Measurements from ENCODE around the gene SLC33A1.
A peak's percentile ranks its signal among the peaks of the same experiment; 100 is the strongest.

Gene SLC33A1

GRCh38 chr3:155880286-155880685, 26.1 kb upstream of the SLC33A1 start:
- peaks cover 100% of the 10 kb centered on the region for H4K20me1 ChIP-seq
- TF ChIP-seq Cebpa-rat (IDR thresholded peaks at IDR 0.05) = no peak
- peak overlapping the region; percentile 71; the same call in 1 of the 2 replicates for H3K4me2 ChIP-seq
- no peaks in the 10 kb centered on the region for H3K27me3 ChIP-seq
- H3K4me1 ChIP-seq = peaks cover 37% of the 10 kb centered on the region
- no peak overlapping the region for H3K9ac ChIP-seq
- no peak overlapping the region for H3K4me3 ChIP-seq
- H3K36me3 ChIP-seq = peaks cover 13% of the 10 kb centered on the region; the same call in 1 of the 2 replicates
- peaks cover 3% of the 10 kb centered on the region; the same call in 1 of the 2 replicates for H3K9me3 ChIP-seq
- no peak overlapping the region for H3K27ac ChIP-seq

DNA sequence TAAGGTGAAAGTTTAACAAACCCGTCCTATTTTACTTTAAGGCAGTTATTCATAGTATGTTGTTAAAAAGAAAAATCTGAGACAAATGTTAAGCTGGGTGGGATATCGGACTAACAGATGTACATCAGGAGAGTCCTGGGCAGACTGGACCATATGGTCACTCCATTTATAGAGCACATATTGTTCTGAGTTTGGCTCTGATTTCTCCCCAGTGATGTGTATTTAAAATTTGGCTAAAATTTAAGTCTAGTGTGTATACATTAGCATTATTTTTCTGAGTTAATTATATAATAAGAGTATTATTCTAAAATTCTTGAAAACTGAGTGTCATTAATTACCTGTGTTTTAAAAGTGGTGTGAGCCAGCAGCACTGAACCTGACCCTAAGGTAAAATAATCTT, 22.3 kb upstream of the SLC33A1 start:
- no peak overlapping the region for H3K9ac ChIP-seq
- H3K4me2 ChIP-seq = no peak overlapping the region
- peaks cover 40% of the 10 kb centered on the region for H3K4me1 ChIP-seq
- H3K9me3 ChIP-seq = peaks cover 3% of the 10 kb centered on the region; the same call in 1 of the 2 replicates
- H3K36me3 ChIP-seq = peaks cover 17% of the 10 kb centered on the region; the same call in 1 of the 2 replicates
- TF ChIP-seq Cebpa-rat (IDR thresholded peaks at IDR 0.05) = no peak
- H4K20me1 ChIP-seq = peaks cover 100% of the 10 kb centered on the region
- no peak overlapping the region for H3K27ac ChIP-seq
- no peaks in the 10 kb centered on the region for H3K27me3 ChIP-seq
- no peak overlapping the region for H3K4me3 ChIP-seq

DNA sequence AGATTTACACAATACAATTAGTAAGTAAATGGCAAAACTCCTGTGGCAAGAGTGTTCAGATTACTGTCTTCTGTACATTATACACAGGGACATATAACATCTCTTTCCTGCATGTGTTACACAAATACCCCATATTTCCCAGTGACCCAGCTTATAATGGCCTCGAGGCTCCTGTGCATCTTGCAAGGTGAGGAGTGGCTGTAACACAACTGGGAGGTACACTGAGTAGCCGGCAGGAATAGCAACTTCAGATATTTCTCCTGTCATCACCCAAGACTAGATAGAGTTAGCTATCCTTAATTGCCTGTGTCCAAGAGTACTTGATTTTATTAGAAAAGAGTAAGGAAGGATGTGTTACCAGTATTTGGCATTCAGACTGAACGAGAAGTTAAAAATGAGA, 21.8 kb upstream of the SLC33A1 start:
- no peak overlapping the region for H3K9ac ChIP-seq
- peaks cover 3% of the 10 kb centered on the region; the same call in 1 of the 2 replicates for H3K9me3 ChIP-seq
- H4K20me1 ChIP-seq = peaks cover 100% of the 10 kb centered on the region
- no peak overlapping the region for H3K4me2 ChIP-seq
- H3K4me3 ChIP-seq = no peak overlapping the region
- peaks cover 17% of the 10 kb centered on the region; the same call in 1 of the 2 replicates for H3K36me3 ChIP-seq
- peaks cover 36% of the 10 kb centered on the region for H3K4me1 ChIP-seq
- no peaks in the 10 kb centered on the region for H3K27me3 ChIP-seq
- no peak for TF ChIP-seq Cebpa-rat (IDR thresholded peaks at IDR 0.05)
- H3K27ac ChIP-seq = no peak overlapping the region

DNA sequence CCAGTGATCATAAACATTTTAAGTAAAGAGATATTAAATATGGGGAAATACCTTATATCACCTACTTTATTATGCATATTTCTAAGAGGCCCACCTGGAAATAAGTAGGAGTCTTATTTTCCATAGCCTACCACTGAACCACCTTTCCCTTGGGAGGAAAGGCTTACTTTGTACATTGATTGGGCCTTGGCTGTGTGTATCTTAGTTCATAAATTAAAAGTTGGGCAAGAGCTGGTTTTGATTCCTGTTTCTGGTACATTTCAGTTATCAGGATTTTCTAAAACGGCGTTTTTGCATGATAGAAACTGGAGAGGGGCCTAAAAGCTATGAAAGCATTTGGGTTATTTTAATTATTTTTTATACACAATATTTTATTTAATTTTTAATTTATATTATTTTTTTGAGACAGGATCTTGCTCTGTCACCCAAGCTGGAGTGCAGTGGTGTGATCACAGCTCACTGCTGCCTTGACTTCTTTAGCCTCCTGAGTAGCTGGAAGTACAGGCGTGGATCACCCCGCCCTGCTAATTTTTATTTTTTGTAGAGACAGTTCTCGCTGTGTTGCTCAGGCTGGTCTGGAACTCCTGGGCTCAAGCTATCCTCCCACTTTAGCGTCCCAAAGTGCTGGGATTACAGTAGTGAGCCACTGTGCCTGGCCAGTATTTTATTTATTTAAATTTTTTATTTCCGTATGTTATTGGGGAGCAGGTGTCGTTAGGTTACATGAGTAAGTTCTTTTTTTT, 18.8 kb upstream of the SLC33A1 start:
- Histone ChIP-seq H3K4me1 (peaks cover 28% of the 10 kb centered on the region), H3K4me3 (peak overlapping the region; percentile 94; the same call in 1 of the 2 replicates), H3K9me3 (peaks cover 3% of the 10 kb centered on the region; the same call in 1 of the 2 replicates), H3K27me3 (no peaks in the 10 kb centered on the region), H4K20me1 (peaks cover 74% of the 10 kb centered on the region), H3K27ac (no peak overlapping the region; the same call in 1 of the 2 replicates), H3K36me3 (peaks cover 13% of the 10 kb centered on the region; the same call in 1 of the 2 replicates), H3K4me2 (peak overlapping the region; percentile 85), H3K9ac (peak overlapping the region; percentile 49; the same call in 1 of the 2 replicates)
- no peak for TF ChIP-seq Cebpa-rat (IDR thresholded peaks at IDR 0.05)

DNA sequence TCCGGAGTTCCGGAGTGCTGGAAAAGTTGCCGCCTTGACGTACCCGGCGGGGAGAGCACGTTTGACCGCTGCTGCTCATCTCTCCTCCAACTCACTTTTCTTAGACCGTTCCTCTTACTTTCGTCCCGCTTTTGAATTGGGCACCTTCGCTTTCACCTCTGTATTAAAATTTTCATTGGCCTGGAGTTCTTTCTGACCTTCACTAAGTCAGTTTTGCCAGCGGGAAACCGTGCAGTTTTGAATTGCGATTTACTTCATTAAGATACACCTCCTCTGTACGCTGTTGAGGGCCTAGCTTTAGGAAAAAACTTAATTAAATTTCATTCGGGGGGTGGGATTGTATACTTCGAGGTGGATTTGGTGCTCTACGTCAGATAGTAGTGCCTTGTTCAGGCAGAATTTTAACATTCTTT, 17.5 kb upstream of the SLC33A1 start:
- peak overlapping the region; percentile 96 for H3K27ac ChIP-seq
- H3K4me1 ChIP-seq = peaks cover 28% of the 10 kb centered on the region
- no peaks in the 10 kb centered on the region for H3K27me3 ChIP-seq
- peak overlapping the region; percentile 98 for H3K9ac ChIP-seq
- H3K36me3 ChIP-seq = peaks cover 4% of the 10 kb centered on the region; the same call in 1 of the 2 replicates
- peak overlapping the region; percentile 94 for H3K4me3 ChIP-seq
- H4K20me1 ChIP-seq = peaks cover 61% of the 10 kb centered on the region
- no peaks in the 10 kb centered on the region for H3K9me3 ChIP-seq
- peak overlapping the region; percentile 85 for H3K4me2 ChIP-seq
- no peak for TF ChIP-seq Cebpa-rat (IDR thresholded peaks at IDR 0.05)

- no peaks in the 10 kb centered on the region for H3K27me3 ChIP-seq
- H3K27ac ChIP-seq = peak overlapping the region; percentile 96
- H3K4me1 ChIP-seq = peaks cover 28% of the 10 kb centered on the region
- H3K9ac ChIP-seq = peak overlapping the region; percentile 98
- H4K20me1 ChIP-seq = peaks cover 55% of the 10 kb centered on the region
- no peaks in the 10 kb centered on the region for H3K9me3 ChIP-seq
- peak overlapping the region; percentile 85 for H3K4me2 ChIP-seq
- H3K4me3 ChIP-seq = peak overlapping the region; percentile 94
- TF ChIP-seq Cebpa-rat (IDR thresholded peaks at IDR 0.05) = no peak
- H3K36me3 ChIP-seq = peaks cover 4% of the 10 kb centered on the region; the same call in 1 of the 2 replicates
Observed at GRCh38 chr3:155870945-155871745, 16.9 kb upstream of the SLC33A1 start.

DNA sequence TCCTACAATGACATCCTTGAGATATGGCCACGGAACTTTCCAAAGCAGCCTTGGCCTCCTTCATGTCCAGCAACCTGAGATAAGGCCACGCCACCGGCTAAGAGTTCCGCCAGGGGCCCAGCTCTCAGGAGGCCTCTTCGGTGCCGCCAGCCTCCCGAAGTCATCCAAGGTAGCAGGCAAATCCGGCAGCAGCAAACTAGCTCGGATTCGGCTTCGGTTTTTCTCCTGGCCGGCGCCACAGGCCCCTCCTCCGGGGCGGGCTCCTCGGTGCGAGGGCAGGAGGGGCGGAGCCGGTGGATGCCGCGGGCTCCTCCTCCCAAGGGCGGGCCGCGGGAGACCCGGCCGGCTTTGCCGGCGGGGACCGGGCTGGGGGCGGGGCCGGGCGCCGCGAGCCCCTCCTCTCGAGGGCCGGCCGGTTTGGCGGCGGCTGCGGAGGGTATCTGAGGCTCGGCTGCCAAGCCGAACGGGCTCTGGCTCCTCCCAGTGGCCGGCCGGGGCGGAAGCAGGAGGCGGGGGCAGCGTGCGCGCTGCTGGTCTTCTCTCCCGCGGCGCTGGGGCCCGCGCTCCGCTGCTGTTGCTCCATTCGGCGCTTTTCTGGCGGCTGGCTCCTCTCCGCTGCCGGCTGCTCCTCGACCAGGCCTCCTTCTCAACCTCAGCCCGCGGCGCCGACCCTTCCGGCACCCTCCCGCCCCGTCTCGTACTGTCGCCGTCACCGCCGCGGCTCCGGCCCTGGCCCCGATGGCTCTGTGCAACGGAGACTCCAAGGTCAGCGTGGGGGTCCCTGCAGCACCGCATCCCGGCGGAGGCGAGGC, 16.1 kb upstream of the SLC33A1 start, which contains the start of gene GMPS:
TSS of gene GMPS (plus strand) at position 518 of the 812 bp plus-strand sequence. CDS start at position 739, 221 bp downstream.
- Histone ChIP-seq H3K36me3 (peaks cover 4% of the 10 kb centered on the region; the same call in 1 of the 2 replicates), H3K27ac (peak within 1 kb of the TSS; percentile 96), H4K20me1 (peaks cover 47% of the 10 kb centered on the region), H3K4me2 (peak within 1 kb of the TSS; percentile 85), H3K4me3 (peak within 1 kb of the TSS; percentile 94), H3K4me1 (peaks cover 28% of the 10 kb centered on the region), H3K9me3 (no peaks in the 10 kb centered on the region), H3K9ac (peak within 1 kb of the TSS; percentile 98), H3K27me3 (no peaks in the 10 kb centered on the region)
- no peak for TF ChIP-seq Cebpa-rat (IDR thresholded peaks at IDR 0.05)

DNA sequence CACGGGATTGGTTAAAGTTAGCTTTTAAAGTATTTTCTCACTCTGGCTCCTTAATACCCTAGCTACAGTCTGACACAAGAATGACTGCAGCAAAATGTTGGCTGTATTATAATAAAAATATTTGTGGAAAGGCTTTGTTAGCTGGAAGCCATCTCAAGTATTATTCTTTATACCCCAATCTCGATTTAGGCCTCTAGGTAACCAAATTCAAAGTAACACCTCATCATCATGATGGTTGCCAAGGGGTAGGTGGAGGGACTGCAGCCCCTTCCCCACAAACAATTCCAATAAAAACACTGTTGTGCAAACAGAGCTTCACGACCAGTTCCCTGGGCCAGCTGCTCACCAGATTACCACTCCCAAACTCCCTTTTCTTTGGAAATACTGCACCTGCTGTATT, 15.5 kb upstream of the SLC33A1 start:
- TF ChIP-seq Cebpa-rat (IDR thresholded peaks at IDR 0.05) = no peak
- Histone ChIP-seq H3K4me3 (peak overlapping the region; percentile 94), H3K9ac (peak overlapping the region; percentile 62; the same call in 1 of the 2 replicates), H3K27ac (peak overlapping the region; percentile 71; the same call in 1 of the 2 replicates), H3K36me3 (no peaks in the 10 kb centered on the region), H4K20me1 (peaks cover 40% of the 10 kb centered on the region), H3K27me3 (no peaks in the 10 kb centered on the region), H3K4me2 (peak overlapping the region; percentile 80), H3K9me3 (no peaks in the 10 kb centered on the region), H3K4me1 (peaks cover 28% of the 10 kb centered on the region)
